ENCODE measurements around the gene KRTAP3-1. TPM values are rescaled to one million over a fixed set of nuclear protein-coding genes. Genes with fewer than 3 reads are reported as not detected.

Gene KRTAP3-1
- total RNA-seq, 4 donors from 2014 or later, result 4.0 to 83.2 TPM; not detected in 2

DNA sequence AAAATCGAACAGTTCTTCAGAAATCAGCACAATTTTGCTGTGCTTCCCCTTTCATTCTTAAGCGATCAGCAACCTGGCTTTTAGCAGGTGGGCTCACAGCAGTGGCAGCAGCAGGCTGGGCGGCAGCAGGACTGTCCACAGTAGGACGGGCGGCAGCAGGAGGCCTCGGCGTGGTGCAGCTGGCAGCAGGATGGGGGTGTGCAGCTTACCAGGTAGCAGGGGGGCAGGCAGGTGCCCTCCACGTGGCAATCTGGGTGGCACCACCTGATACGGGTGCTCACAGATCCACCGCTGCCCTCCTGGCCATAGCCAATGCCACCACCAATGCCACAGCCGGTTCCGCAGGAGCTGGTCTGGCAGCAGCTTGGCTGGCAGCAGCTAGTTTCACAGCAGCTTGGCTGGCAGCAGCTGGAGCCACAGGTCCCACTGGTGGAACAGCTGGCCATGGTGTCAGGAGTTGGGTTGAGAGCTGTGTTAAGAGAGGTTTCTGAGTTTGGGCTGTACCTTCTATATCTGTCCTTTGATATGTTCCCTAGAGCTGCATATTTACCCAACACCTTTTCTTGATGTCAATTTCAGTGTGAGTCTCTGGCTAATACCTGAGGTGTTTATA lies 20.8 kb upstream of the KRTAP3-1 start, which contains the start of gene KRTAP1-4:
TSS of gene KRTAP1-4 (minus strand) at position 563 of the 613 bp plus-strand sequence. CDS start at position 446, 117 bp downstream.
- DNase-seq (ENCODE audit: low spot score in 2 of 2), result no peak
- TF ChIP-seq, protein P1, sequence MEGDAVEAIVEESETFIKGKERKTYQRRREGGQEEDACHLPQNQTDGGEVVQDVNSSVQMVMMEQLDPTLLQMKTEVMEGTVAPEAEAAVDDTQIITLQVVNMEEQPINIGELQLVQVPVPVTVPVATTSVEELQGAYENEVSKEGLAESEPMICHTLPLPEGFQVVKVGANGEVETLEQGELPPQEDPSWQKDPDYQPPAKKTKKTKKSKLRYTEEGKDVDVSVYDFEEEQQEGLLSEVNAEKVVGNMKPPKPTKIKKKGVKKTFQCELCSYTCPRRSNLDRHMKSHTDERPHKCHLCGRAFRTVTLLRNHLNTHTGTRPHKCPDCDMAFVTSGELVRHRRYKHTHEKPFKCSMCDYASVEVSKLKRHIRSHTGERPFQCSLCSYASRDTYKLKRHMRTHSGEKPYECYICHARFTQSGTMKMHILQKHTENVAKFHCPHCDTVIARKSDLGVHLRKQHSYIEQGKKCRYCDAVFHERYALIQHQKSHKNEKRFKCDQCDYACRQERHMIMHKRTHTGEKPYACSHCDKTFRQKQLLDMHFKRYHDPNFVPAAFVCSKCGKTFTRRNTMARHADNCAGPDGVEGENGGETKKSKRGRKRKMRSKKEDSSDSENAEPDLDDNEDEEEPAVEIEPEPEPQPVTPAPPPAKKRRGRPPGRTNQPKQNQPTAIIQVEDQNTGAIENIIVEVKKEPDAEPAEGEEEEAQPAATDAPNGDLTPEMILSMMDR (IDR thresholded peaks at IDR 0.05), result no peak
- no peak for TF ChIP-seq POLR2A (IDR thresholded peaks at IDR 0.05)
- WGBS, 2 donors, result 77 to 89% methylated on average over 10 to 12 of the region's 12 CpGs
- H3K4me3 ChIP-seq (ENCODE audit: low read depth, poor library complexity, severe bottlenecking), result no peak within 1 kb of the TSS
- intact Hi-C loops (cut with DNase I; ENCODE audit: low total_unique reads), result no loop called here

DNA sequence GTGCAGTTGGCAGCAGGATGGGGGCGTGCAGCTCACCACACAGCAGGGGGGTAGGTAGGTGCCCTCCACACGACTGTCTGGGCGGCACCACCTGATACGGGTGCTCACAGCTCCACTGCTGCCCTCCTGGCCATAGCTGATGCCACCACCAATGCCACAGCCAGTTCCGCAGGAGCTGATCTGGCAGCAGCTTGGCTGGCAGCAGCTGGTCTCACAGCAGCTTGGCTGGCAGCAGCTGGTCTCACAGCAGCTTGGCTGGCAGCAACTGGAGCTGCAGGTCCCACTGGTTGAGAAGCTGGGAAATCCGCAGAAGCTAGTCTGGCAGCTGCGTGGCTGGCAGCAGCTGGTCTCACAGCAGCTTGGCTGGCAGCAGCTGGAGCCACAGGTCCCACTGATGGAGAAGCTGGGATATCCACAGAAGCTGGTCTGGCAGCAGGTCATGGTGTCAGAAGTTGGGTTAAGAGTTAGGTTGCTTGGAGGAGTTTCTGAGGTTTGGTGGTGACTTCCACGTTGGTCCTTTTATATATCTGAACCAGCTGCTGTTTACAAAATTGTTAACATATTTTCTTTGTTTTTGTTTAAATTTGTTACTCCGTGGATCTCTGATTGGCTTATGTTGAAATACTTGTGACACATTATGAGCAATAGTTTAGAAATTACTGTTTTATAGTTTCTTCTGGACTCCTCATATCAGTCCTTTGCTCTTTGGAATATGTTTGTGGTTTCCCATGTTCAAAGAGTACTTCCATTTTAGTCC lies 18.0 kb upstream of the KRTAP3-1 start, which contains the start of gene KRTAP1-5:
TSS of gene KRTAP1-5 (minus strand) at position 494 of the 757 bp plus-strand sequence. CDS start at position 441, 53 bp downstream.
- no peak for TF ChIP-seq POLR2A (IDR thresholded peaks at IDR 0.05)
- TF ChIP-seq, protein P1 (IDR thresholded peaks at IDR 0.05), result no peak
- H3K4me3 ChIP-seq (ENCODE audit: low read depth, poor library complexity, severe bottlenecking), result no peak within 1 kb of the TSS
- DNase-seq (ENCODE audit: low spot score in 2 of 2), result no peak
- intact Hi-C loops (cut with DNase I; ENCODE audit: low total_unique reads), result no loop called here
- 38 to 43% methylated on average over 5 to 9 of the region's 9 CpGs for WGBS, 2 donors

DNA sequence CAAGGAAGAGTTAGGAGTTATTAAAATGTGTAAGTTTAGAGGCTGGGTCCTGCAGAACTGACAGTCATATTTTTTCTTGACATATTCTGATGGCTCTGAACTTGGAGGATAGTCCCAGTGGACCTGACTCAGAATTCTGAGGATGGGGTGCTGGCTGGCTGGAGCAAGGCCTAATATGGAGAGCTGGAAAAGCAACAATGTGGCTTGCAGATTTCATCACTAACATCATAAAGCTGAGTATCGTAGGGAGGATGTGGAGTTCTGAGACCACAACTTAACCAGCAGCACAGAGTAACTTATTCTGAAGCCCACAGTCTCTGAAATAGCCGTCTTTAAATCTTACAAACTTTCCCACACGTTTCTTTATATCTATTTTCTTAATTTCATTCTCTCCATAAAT lies 15.8 kb upstream of the KRTAP3-1 start:
- intact Hi-C loops (cut with DNase I; ENCODE audit: low total_unique reads), result no loop called here
- no peak for TF ChIP-seq POLR2A (IDR thresholded peaks at IDR 0.05)
- TF ChIP-seq, protein P1 (IDR thresholded peaks at IDR 0.05), result no peak
- DNase-seq (ENCODE audit: low spot score in 2 of 2), result no peak
- no peak overlapping the region for H3K4me3 ChIP-seq (ENCODE audit: low read depth, poor library complexity, severe bottlenecking)
- WGBS, 2 donors, result 65 to 70% methylated on average over 3 of the region's 3 CpGs

DNA sequence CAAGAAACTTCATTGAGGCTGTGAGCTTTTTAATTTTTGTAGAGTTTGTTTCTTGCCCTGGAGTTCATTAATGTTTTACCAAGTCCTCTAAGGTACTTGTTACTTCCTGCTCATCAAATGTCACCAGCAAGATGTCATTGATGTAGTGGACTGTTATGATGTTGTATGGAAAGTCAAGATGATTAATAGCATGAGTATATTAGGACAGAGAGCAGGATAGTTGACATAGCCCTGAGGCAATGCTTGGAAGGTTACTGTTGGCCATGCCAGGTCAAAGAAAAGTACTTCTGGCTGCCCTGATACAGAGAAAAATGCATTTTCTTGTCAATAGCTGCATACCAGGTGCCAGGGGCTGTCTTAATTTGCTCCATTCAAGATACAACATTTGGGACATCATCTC lies 11.4 kb upstream of the KRTAP3-1 start:
- intact Hi-C loops (cut with DNase I; ENCODE audit: low total_unique reads), result no loop called here
- H3K4me3 ChIP-seq (ENCODE audit: low read depth, poor library complexity, severe bottlenecking), result no peak overlapping the region
- DNase-seq (ENCODE audit: low spot score in 2 of 2), result no peak
- no peak for TF ChIP-seq POLR2A (IDR thresholded peaks at IDR 0.05)
- TF ChIP-seq, protein P1 (IDR thresholded peaks at IDR 0.05), result no peak

DNA sequence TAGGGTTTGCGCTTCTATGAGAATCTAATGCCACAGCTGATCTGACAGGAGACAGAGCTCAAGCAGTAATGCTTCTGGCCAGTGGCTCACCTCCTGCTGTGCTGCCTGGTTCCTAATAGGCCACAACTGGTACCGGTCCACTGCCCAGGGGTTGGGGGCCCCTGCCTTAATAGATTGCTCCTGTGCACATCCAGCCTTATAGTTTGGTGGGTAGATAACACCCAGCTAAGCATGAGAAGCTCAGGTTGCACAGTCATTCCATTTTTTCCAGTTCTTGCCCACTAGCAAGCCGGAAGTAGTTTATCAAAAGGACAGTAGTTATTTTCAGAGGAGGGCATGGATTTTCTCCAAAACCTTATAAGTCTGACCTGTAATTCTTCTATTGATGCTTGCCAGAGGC lies 10.5 kb upstream of the KRTAP3-1 start:
- intact Hi-C loops (cut with DNase I; ENCODE audit: low total_unique reads), result no loop called here
- no peak overlapping the region for H3K4me3 ChIP-seq (ENCODE audit: low read depth, poor library complexity, severe bottlenecking)
- no peak for DNase-seq (ENCODE audit: low spot score in 2 of 2)
- 91 to 98% methylated on average over 3 of the region's 3 CpGs for WGBS, 2 donors
- TF ChIP-seq, protein P1 (IDR thresholded peaks at IDR 0.05), result no peak
- TF ChIP-seq POLR2A (IDR thresholded peaks at IDR 0.05), result no peak

All from lower leg skin (tissue), 4 donors.